Mucosa of rectum (tissue), 2 donors: Measurements from ENCODE around the gene SKP2.
"Not testable (repeated sequence)": the region's sequence is repeated elsewhere in the genome, so short reads cannot be mapped to it uniquely, and the experiment has no call there.

Experiments used
- H3K27ac ChIP-seq, 2 donors: one replicate each; pipeline ENCODE4 v1.7.0; 2013; ENCODE audit warnings: inconsistent platforms in 2 of 2, low read depth in 2 of 2, low read length in 2 of 2
- H3K27me3 ChIP-seq, 2 donors: one replicate each; pipeline ENCODE4 v1.7.0; 2013; ENCODE audit warnings: low read length in 2 of 2; ENCODE audit not compliant: control insufficient read depth in 2 of 2, insufficient read depth in 2 of 2
- H3K36me3 ChIP-seq, 2 donors: one replicate each; pipeline ENCODE4 v1.7.0; 2013; ENCODE audit warnings: low read length in 2 of 2; ENCODE audit not compliant: control insufficient read depth in 2 of 2, insufficient read depth in 2 of 2
- H3K4me1 ChIP-seq, 2 donors: one replicate each; pipeline ENCODE4 v1.7.0; 2013; ENCODE audit warnings: low read length in 2 of 2, mild to moderate bottlenecking in 1 of 2; ENCODE audit not compliant: control insufficient read depth in 2 of 2, insufficient read depth in 2 of 2
- H3K4me3 ChIP-seq, 2 donors: one replicate each; pipeline ENCODE4 v1.7.0; 2013; ENCODE audit warnings: low read length in 2 of 2
- H3K9ac ChIP-seq, 2 donors: one replicate each; pipeline ENCODE4 v1.7.0; 2013; ENCODE audit warnings: low read length in 2 of 2, low read depth in 1 of 2, mild to moderate bottlenecking in 1 of 2
- H3K9me3 ChIP-seq, 2 donors: one replicate each; pipeline ENCODE4 v1.7.0; 2013; ENCODE audit warnings: low read length in 2 of 2; ENCODE audit not compliant: control insufficient read depth in 2 of 2
- donor health status: healthy.
- donor health status: Normal muscosa, but diverticular disease.

The SKP2 gene

GRCh38 chr5:36193746-36194145 lies 41.8 kb downstream of the SKP2 start:
- H3K9me3 ChIP-seq, result no peaks in the 10 kb centered on the region
- H3K27me3 ChIP-seq, result no peaks in the 10 kb centered on the region
- no peak overlapping the region for H3K9ac ChIP-seq
- peaks cover 12 to 13% of the 10 kb centered on the region in 2 donors for H3K36me3 ChIP-seq
- no peak overlapping the region for H3K27ac ChIP-seq
- H3K4me3 ChIP-seq, result no peak overlapping the region
- H3K4me1 ChIP-seq, result no peaks in the 10 kb centered on the region

GRCh38 chr5:36198281-36198680 lies 46.4 kb downstream of the SKP2 start:
- no peak overlapping the region for H3K9ac ChIP-seq
- H3K9me3 ChIP-seq, result no peaks in the 10 kb centered on the region
- H3K36me3 ChIP-seq, result peaks cover 22 to 26% of the 10 kb centered on the region in 2 donors
- no peaks in the 10 kb centered on the region for H3K27me3 ChIP-seq
- no peak overlapping the region for H3K4me3 ChIP-seq
- H3K27ac ChIP-seq, result no peak overlapping the region
- H3K4me1 ChIP-seq, result no peaks in the 10 kb centered on the region

GRCh38 chr5:36198783-36199182 lies 46.9 kb downstream of the SKP2 start:
- H3K27ac ChIP-seq, H3K9ac ChIP-seq, H3K4me3 ChIP-seq, H3K4me1 ChIP-seq, H3K9me3 ChIP-seq, H3K27me3 ChIP-seq: not testable (repeated sequence)
- peaks cover 22 to 26% of the 10 kb centered on the region in 2 donors for H3K36me3 ChIP-seq

- Histone ChIP-seq H3K36me3 (peaks cover 22 to 26% of the 10 kb centered on the region in 2 donors), H3K9me3 (no peaks in the 10 kb centered on the region), H3K4me1 (no peaks in the 10 kb centered on the region), H3K9ac (no peak overlapping the region), H3K27ac (no peak overlapping the region), H3K27me3 (no peaks in the 10 kb centered on the region), H3K4me3 (no peak overlapping the region)
Measured at GRCh38 chr5:36199620-36200019, 47.7 kb downstream of the SKP2 start.

GRCh38 chr5:36200513-36200912 lies 48.6 kb downstream of the SKP2 start:
- H3K27me3 ChIP-seq, result no peaks in the 10 kb centered on the region
- H3K4me1 ChIP-seq, result no peaks in the 10 kb centered on the region
- peaks cover 20 to 22% of the 10 kb centered on the region in 2 donors for H3K36me3 ChIP-seq
- no peak overlapping the region for H3K27ac ChIP-seq
- H3K9ac ChIP-seq, result no peak overlapping the region
- no peak overlapping the region for H3K4me3 ChIP-seq
- no peaks in the 10 kb centered on the region for H3K9me3 ChIP-seq

GRCh38 chr5:36202521-36202961 lies 50.6 kb downstream of the SKP2 start:
- H3K4me1 ChIP-seq, result no peaks in the 10 kb centered on the region
- no peaks in the 10 kb centered on the region for H3K27me3 ChIP-seq
- no peak overlapping the region for H3K27ac ChIP-seq
- H3K4me3 ChIP-seq, result no peak overlapping the region
- H3K9me3 ChIP-seq, result no peaks in the 10 kb centered on the region
- H3K36me3 ChIP-seq, result peaks cover 13 to 17% of the 10 kb centered on the region in 2 donors
- no peak overlapping the region for H3K9ac ChIP-seq

GRCh38 chr5:36205329-36205728 lies 53.4 kb downstream of the SKP2 start:
- Histone ChIP-seq H3K9ac (no peak overlapping the region), H3K36me3 (peaks cover 13 to 14% of the 10 kb centered on the region in 2 donors), H3K9me3 (no peaks in the 10 kb centered on the region), H3K27ac (no peak overlapping the region), H3K4me3 (no peak overlapping the region), H3K4me1 (no peaks in the 10 kb centered on the region), H3K27me3 (no peaks in the 10 kb centered on the region)

- Histone ChIP-seq H3K27me3 (no peaks in the 10 kb centered on the region), H3K9me3 (no peaks in the 10 kb centered on the region), H3K9ac (no peak overlapping the region), H3K4me3 (no peak overlapping the region), H3K4me1 (no peaks in the 10 kb centered on the region), H3K27ac (no peak overlapping the region), H3K36me3 (peaks cover 4 to 9% of the 10 kb centered on the region in 2 donors)
Measured at GRCh38 chr5:36206913-36207312, 55.0 kb downstream of the SKP2 start.

- Histone ChIP-seq H3K36me3 (peaks cover 6 to 12% of the 10 kb centered on the region in 2 donors), H3K9me3 (no peaks in the 10 kb centered on the region), H3K4me3 (no peak overlapping the region), H3K9ac (no peak overlapping the region), H3K27me3 (no peaks in the 10 kb centered on the region), H3K4me1 (no peaks in the 10 kb centered on the region), H3K27ac (no peak overlapping the region)
Measured at GRCh38 chr5:36208786-36209185, 56.9 kb downstream of the SKP2 start.

- Histone ChIP-seq H3K36me3 (peaks cover 7 to 15% of the 10 kb centered on the region in 2 donors), H3K27me3 (no peaks in the 10 kb centered on the region)
Measured at GRCh38 chr5:36209664-36210063, 57.8 kb downstream of the SKP2 start.

GRCh38 chr5:36214436-36214835 lies 62.5 kb downstream of the SKP2 start:
- Histone ChIP-seq H3K27ac (no peak overlapping the region), H3K36me3 (peaks cover 20 to 21% of the 10 kb centered on the region in 2 donors), H3K9ac (no peak overlapping the region), H3K27me3 (no peaks in the 10 kb centered on the region), H3K4me3 (no peak overlapping the region), H3K9me3 (no peaks in the 10 kb centered on the region), H3K4me1 (no peaks in the 10 kb centered on the region)

More at GRCh38 chr5:36209664-36210063, 57.8 kb downstream of the SKP2 start:
- no peak overlapping the region for H3K4me3 ChIP-seq
- no peaks in the 10 kb centered on the region for H3K4me1 ChIP-seq
- no peak overlapping the region for H3K27ac ChIP-seq
- no peaks in the 10 kb centered on the region for H3K9me3 ChIP-seq
- H3K9ac ChIP-seq, result no peak overlapping the region
